H1 (cell line): ENCODE data around the gene PRPF40B. TPM values are rescaled to one million over a fixed set of nuclear protein-coding genes. Genes with fewer than 3 reads are reported as not detected.

Experiments used
- CTCF ChIA-PET: fragments of 300-600 bp; sonication (Branson Sonifier 250); formaldehyde crosslinking; loops from one replicate; lab custom pipeline; 2021; ENCODE audit not compliant: partially characterized antibody; lab: Charles Lee
- POLR2A ChIA-PET: fragments of 300-600 bp; sonication (Branson Sonifier 250); formaldehyde crosslinking; loops from one replicate; lab custom pipeline; 2021; ENCODE audit warnings: inconsistent platforms; ENCODE audit not compliant: partially characterized antibody; lab: Charles Lee
- DNase-seq, 2 experiments: peaks; one replicate each; pipeline versions ENCODE4 v3.0.0 to v3.0.0-alpha.2; 2010 to 2022; ENCODE audit warnings: low spot score in 2 of 2, low read depth in 1 of 2, mixed read lengths in 1 of 2
- FAIRE-seq: peaks from 2 replicates; lab custom pipeline; 2011; peaks lifted over from hg19 to GRCh38; lab: Jason Lieb, UNC
- H2AFZ ChIP-seq: 2 replicates; pipeline ENCODE4 v1.8.1; 2012; ENCODE audit warnings: low read length, inconsistent platforms
- H2AK5ac ChIP-seq: 2 replicates; pipeline ENCODE4 v1.6.1; 2013; ENCODE audit warnings: low read depth, low read length
- H2BK120ac ChIP-seq: replicated peaks from 2 replicates; pipeline ENCODE3; 2013; ENCODE audit warnings: low read depth, low read length, inconsistent platforms
- H2BK12ac ChIP-seq: 2 replicates; pipeline ENCODE4 v1.6.1; 2013; ENCODE audit warnings: low read depth, low read length
- H2BK15ac ChIP-seq: 2 replicates; pipeline ENCODE4 v1.6.1; 2013; ENCODE audit warnings: low read length
- H2BK20ac ChIP-seq: 2 replicates; pipeline ENCODE4 v1.6.1; 2013; ENCODE audit warnings: low read length
- H2BK5ac ChIP-seq: 2 replicates; pipeline ENCODE4 v1.6.1; 2013; ENCODE audit warnings: low read depth, low read length
- H3K14ac ChIP-seq: 2 replicates; pipeline ENCODE4 v1.6.1; 2013; ENCODE audit warnings: inconsistent platforms; ENCODE audit not compliant: insufficient read length
- H3K18ac ChIP-seq: 2 replicates; pipeline ENCODE4 v1.6.1; 2013; ENCODE audit warnings: low read length; ENCODE audit errors: extremely low read depth
- H3K23ac ChIP-seq: 2 replicates; pipeline ENCODE4 v1.6.1; 2013; ENCODE audit warnings: inconsistent platforms; ENCODE audit not compliant: insufficient read length
- H3K23me2 ChIP-seq: 2 replicates; pipeline ENCODE4 v1.6.1; 2013; ENCODE audit warnings: low read depth, low read length
- H3K27ac ChIP-seq: 2 replicates; pipeline ENCODE4 v1.6.1; 2011; ENCODE audit warnings: low read depth, low read length, inconsistent platforms
- H3K27me3 ChIP-seq, 4 experiments: replicated peaks in 1 of 4; 1 replicate in 1 of 4; 2 replicates in 3 of 4; pipeline versions ENCODE4 v1.6.1 to v1.8.1; 2011 to 2013; ENCODE audit warnings: low read length in 3 of 4, mild to moderate bottlenecking in 3 of 4, inconsistent platforms in 2 of 4, mixed read lengths in 2 of 4, moderate library complexity in 1 of 4; ENCODE audit not compliant: control insufficient read depth in 3 of 4, insufficient read depth in 3 of 4; ENCODE audit errors: extremely low read depth in 1 of 4
- H3K36me3 ChIP-seq, 4 experiments: 2 replicates each; pipeline versions ENCODE4 v1.6.1 to v1.8.1; 2011 to 2013; ENCODE audit warnings: mild to moderate bottlenecking in 4 of 4, low read length in 3 of 4, moderate library complexity in 2 of 4, control low read depth in 1 of 4, inconsistent platforms in 1 of 4; ENCODE audit not compliant: insufficient read depth in 4 of 4, control insufficient read depth in 2 of 4
- H3K4ac ChIP-seq: replicated peaks from 2 replicates; pipeline ENCODE3; 2013; ENCODE audit warnings: low read length, low read depth, mixed read lengths, inconsistent platforms; ENCODE audit not compliant: insufficient read length
- H3K4me1 ChIP-seq, 4 experiments: replicated peaks in 1 of 4; 1 replicate in 1 of 4; 2 replicates in 3 of 4; pipeline versions ENCODE4 v1.6.1 to v1.8.1; 2011 to 2013; ENCODE audit warnings: low read length in 3 of 4, inconsistent platforms in 2 of 4, mixed read lengths in 1 of 4; ENCODE audit not compliant: insufficient read depth in 4 of 4, control insufficient read depth in 3 of 4
- H3K4me2 ChIP-seq, 2 experiments: 2 replicates each; pipeline versions ENCODE4 v1.6.1 to v1.8.1; 2011 to 2013; ENCODE audit warnings: low read depth in 2 of 2, low read length in 2 of 2, control low read depth in 1 of 2, inconsistent platforms in 1 of 2, mild to moderate bottlenecking in 1 of 2; ENCODE audit not compliant: insufficient read depth in 1 of 2
- H3K4me3 ChIP-seq, 4 experiments: fragments of 200-600, 300-600 bp in 1 of 4; sonication (generic), shearing (Covaris generic), sonication (Bioruptor Twin) in 1 of 4; 2 replicates each; pipeline versions ENCODE4 v1.5.1 to v1.8.1; 2011 to 2016; ENCODE audit warnings: low read length in 4 of 4, low read depth in 3 of 4, control low read depth in 2 of 4, inconsistent platforms in 2 of 4, mild to moderate bottlenecking in 2 of 4, mixed read lengths in 1 of 4, moderate library complexity in 1 of 4; ENCODE audit not compliant: insufficient read depth in 2 of 4; ENCODE audit errors: extremely low read depth in 1 of 4
- H3K56ac ChIP-seq: replicated peaks from 2 replicates; pipeline ENCODE3; 2013; ENCODE audit warnings: low read depth, mild to moderate bottlenecking, mixed read lengths, low read length, inconsistent platforms; ENCODE audit not compliant: insufficient read length
- H3K79me1 ChIP-seq: 2 replicates; pipeline ENCODE4 v1.6.1; 2013; ENCODE audit warnings: low read depth, low read length, control low read depth
- H3K79me2 ChIP-seq, 2 experiments: 2 replicates each; pipeline versions ENCODE4 v1.6.1 to v1.8.1; 2012 to 2013; ENCODE audit warnings: low read length in 2 of 2, mild to moderate bottlenecking in 2 of 2, inconsistent platforms in 1 of 2; ENCODE audit not compliant: insufficient read depth in 2 of 2, control insufficient read depth in 1 of 2
- H3K9ac ChIP-seq, 4 experiments: replicated peaks in 1 of 4; 1 replicate in 1 of 4; 2 replicates in 3 of 4; pipeline versions ENCODE4 v1.6.1 to v1.8.1; 2011 to 2013; ENCODE audit warnings: low read depth in 3 of 4, low read length in 3 of 4, control low read depth in 2 of 4, mild to moderate bottlenecking in 2 of 4, moderate library complexity in 2 of 4, inconsistent platforms in 1 of 4; ENCODE audit errors: extremely low read depth in 1 of 4
- H3K9me3 ChIP-seq, 2 experiments: 2 replicates each; pipeline versions ENCODE4 v1.6.1 to v1.8.1; 2012 to 2013; ENCODE audit warnings: mild to moderate bottlenecking in 2 of 2, moderate library complexity in 2 of 2, control low read depth in 1 of 2, inconsistent platforms in 1 of 2, low read depth in 1 of 2, low read length in 1 of 2, mixed read lengths in 1 of 2; ENCODE audit not compliant: insufficient read depth in 2 of 2
- H4K20me1 ChIP-seq, 2 experiments: replicated peaks in 1 of 2; 2 replicates each; pipeline versions ENCODE3 to v1.8.1; 2011 to 2013; ENCODE audit warnings: inconsistent platforms in 2 of 2, low read length in 2 of 2, mild to moderate bottlenecking in 1 of 2; ENCODE audit not compliant: insufficient read depth in 2 of 2, control insufficient read depth in 1 of 2
- H4K5ac ChIP-seq: 2 replicates; pipeline ENCODE4 v1.6.1; 2013; ENCODE audit warnings: low read length, low read depth, mixed read lengths, inconsistent platforms; ENCODE audit not compliant: insufficient read length
- H4K8ac ChIP-seq: 2 replicates; pipeline ENCODE4 v1.8.0; 2013; ENCODE audit warnings: mild to moderate bottlenecking, moderate library complexity, low read length, inconsistent platforms; ENCODE audit not compliant: insufficient read depth; ENCODE audit errors: extremely low read depth
- H4K91ac ChIP-seq: replicated peaks from 2 replicates; pipeline ENCODE3; 2013; ENCODE audit warnings: low read length, mixed read lengths, inconsistent platforms; ENCODE audit not compliant: insufficient read length
- POLR2A ChIP-seq, 2 experiments: IDR thresholded peaks; 1 replicate in 1 of 2; 2 replicates in 1 of 2; pipeline ENCODE4 v1.6.1; 2011; ENCODE audit warnings: low read depth in 2 of 2, low read length in 2 of 2, mild to moderate bottlenecking in 2 of 2; ENCODE audit errors: control extremely low read depth in 1 of 2
- POLR2AphosphoS5 ChIP-seq: IDR thresholded peaks from 2 replicates; pipeline ENCODE4 v1.6.1; 2011; ENCODE audit warnings: low read depth, low read length
- TAF1 ChIP-seq: IDR thresholded peaks from 2 replicates; pipeline ENCODE4 v1.6.1; 2011; ENCODE audit warnings: mild to moderate bottlenecking, low read depth, low read length
- WGBS, 2 experiments: shearing (Covaris generic) in 1 of 2; methylation state at CpG; one replicate each; pipeline versions ENCODE4 v1.1.6 to v1.1.7; 2013 to 2015; ENCODE audit warnings: low lambda C conversion rate in 2 of 2, mixed read lengths in 2 of 2, inconsistent platforms in 1 of 2, low coverage in 1 of 2, missing lambda C conversion rate in 1 of 2; ENCODE audit not compliant: insufficient replicate concordance in 2 of 2, insufficient coverage in 1 of 2, insufficient read length in 1 of 2; ENCODE audit errors: extremely low coverage in 1 of 2, missing lambda C conversion rate in 1 of 2; 5-methylcytosine and 5-hydroxymethylcytosine counted together
- polyA plus RNA-seq, 7 experiments: library from polyadenylated mRNA; depleted of rRNA in 3 of 7; stranded (reverse) in 5 of 7; unstranded in 2 of 7; fragments of >200 nt in 5 of 7; fragments of 200-250 nt in 2 of 7; gene quantifications; 1 replicate in 5 of 7; 2 replicates in 1 of 7; 4 replicates in 1 of 7; pipeline versions ENCODE4 v1.2.1 to v1.2.3, GENCODE V29; 2011 to 2013; ENCODE audit warnings: missing spikeins in 2 of 7, mixed read lengths in 2 of 7
- total RNA-seq: library from RNA; stranded (reverse); fragmentation: NEBNext Ultra II Directional; extraction: Animal tissue kit (Norgen Biotek cat#: 25700); gene quantifications from 2 replicates; pipeline ENCODE4 v1.2.1, GENCODE V29; 2021

PRPF40B gene
- total and polyA plus RNA-seq, 2 of the 8 experiments (the other 6 are each of a cell fraction or from before 2014, with no cell fraction given), result 14.4 to 24.4 TPM

- Histone ChIP-seq H3K4me2 (no peak overlapping the region), H4K20me1 (peaks cover 0 to 2% of the 10 kb centered on the region in 2 experiments), H3K23ac (no peak overlapping the region), H2BK5ac (no peak overlapping the region), H3K4me1 (peaks cover 0 to 10% (median 5%) of the 10 kb centered on the region in 4 experiments; a peak in 5 of 7 replicates), H2BK120ac (no peak overlapping the region), H3K27me3 (no peaks in the 10 kb centered on the region), H3K79me1 (no peaks in the 10 kb centered on the region; the same call in 1 of the 2 replicates), H3K9ac (no peak overlapping the region), H4K5ac (no peak overlapping the region), H3K18ac (no peak overlapping the region), H2BK15ac (no peak overlapping the region), H3K9me3 (no peaks in the 10 kb centered on the region), H3K27ac (no peak overlapping the region), H3K36me3 (peaks cover 0 to 5% (median 4%) of the 10 kb centered on the region in 4 experiments; a peak in 5 of 8 replicates), H2AK5ac (no peak overlapping the region), H3K79me2 (no peaks in the 10 kb centered on the region), H3K4me3 (no peak overlapping the region), H3K56ac (no peak overlapping the region), H4K8ac (no peak overlapping the region), H2AFZ (no peak overlapping the region), H4K91ac (no peak overlapping the region), H2BK20ac (no peak overlapping the region), H3K4ac (no peak overlapping the region), H3K23me2 (no peaks in the 10 kb centered on the region), H2BK12ac (no peak overlapping the region), H3K14ac (no peak overlapping the region)
- FAIRE-seq, result no peak
- 83% methylated on average over 13 of the region's 13 CpGs; no CpG with 5 or more reads in 1 of the 2 experiments for WGBS, 2 experiments
- POLR2A ChIA-PET, result interaction anchor here (1.3 to 4.1 kb wide), 6 partner anchors 9 to 105 kb away, joined by 3 to 25 read pairs (median 14); partner anchors contain the start of genes FMNL3 and TMBIM6
- TF ChIP-seq TAF1 (no peak), POLR2A (IDR thresholded peaks at IDR 0.05; ENCODE audit: control extremely low read depth in 1 of 2, low read depth in 2 of 2, low read length in 2 of 2) (peak in 1 of 2 experiments; percentile 20; a peak in 1 of 3 replicates), POLR2AphosphoS5 (0 out of 2 replicates have a peak, but pooled peaks have one; percentile 42)
- CTCF ChIA-PET, result interaction anchor here (0.7 to 6.4 kb wide), 38 partner anchors 9 to 223 kb away, joined by 3 to 98 read pairs (median 4); partner anchors contain the start of genes FAM186B, FMNL3 and PRPF40B
- no peak for DNase-seq
Observed at GRCh38 chr12:49636574-49636973, 13.2 kb downstream of the PRPF40B start.
